ENCODE data around the gene SLC25A12.

SLC25A12 gene

DNA sequence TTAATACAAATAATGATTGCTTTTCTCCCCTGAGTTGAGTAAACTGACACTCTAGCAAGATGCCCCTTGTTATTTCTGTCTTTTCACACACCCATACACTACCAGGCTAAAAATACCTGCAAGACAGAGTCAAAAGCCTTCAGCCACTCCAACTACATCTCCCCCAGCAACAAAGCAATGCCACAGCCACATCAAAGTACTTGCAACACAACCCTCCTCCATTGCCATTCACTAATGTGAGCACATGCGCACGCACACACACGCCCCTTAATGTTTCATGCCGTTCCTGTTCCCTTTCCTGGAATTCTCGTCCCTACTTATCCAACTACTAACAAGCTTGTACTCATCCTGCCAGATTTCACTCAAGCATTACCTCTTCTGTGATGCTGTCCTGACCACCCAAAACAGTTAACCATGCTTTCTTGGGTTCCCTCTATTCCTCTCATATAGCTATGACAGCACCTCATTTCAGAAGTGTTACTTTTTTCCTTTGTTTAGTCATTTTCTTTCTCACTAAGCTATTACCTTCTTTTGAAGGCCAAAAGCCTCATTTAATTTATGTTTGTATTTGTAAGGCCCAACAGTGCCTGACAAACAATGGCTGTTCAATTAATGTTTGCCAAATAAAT lies 29.6 kb downstream of the SLC25A12 start:
- H3K4me1 Mint-ChIP-seq: peaks cover 10% of the 10 kb centered on the region
- no peaks in the 10 kb centered on the region for H3K9me3 Mint-ChIP-seq
- H3K4me3 Mint-ChIP-seq: no peak overlapping the region
- DNase-seq (ENCODE audit: low spot score in 2 of 2): no peak
- no peak for ATAC-seq (ENCODE audit: low read depth)
- H3K27ac Mint-ChIP-seq: no peak overlapping the region
- peaks cover 10% of the 10 kb centered on the region for H3K36me3 Mint-ChIP-seq
- no peaks in the 10 kb centered on the region for H3K27me3 Mint-ChIP-seq

DNA sequence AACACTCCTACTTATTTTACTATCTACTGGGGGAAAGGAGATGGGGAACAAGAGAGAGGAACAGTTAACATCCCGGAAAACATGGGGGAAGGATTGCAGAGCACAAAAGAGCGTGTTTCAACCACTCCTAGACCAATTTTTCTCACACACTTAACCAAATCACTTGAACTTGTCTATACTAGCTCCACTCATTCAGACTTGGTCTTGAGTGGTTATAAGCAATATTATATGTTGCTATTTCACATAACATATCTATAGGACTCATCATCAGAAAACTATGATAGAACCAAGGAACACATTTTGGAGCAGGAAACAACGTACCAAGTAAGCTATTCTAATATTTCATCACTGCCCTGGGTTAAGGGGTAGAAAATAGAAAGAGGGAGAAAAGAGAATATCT lies 31.5 kb downstream of the SLC25A12 start:
- Mint-ChIP-seq H3K27ac (no peak overlapping the region), H3K36me3 (peaks cover 10% of the 10 kb centered on the region), H3K9me3 (no peaks in the 10 kb centered on the region), H3K27me3 (no peaks in the 10 kb centered on the region), H3K4me1 (peaks cover 9% of the 10 kb centered on the region), H3K4me3 (no peak overlapping the region)
- ATAC-seq (ENCODE audit: low read depth) (no peak), DNase-seq (ENCODE audit: low spot score in 2 of 2) (no peak)

DNA sequence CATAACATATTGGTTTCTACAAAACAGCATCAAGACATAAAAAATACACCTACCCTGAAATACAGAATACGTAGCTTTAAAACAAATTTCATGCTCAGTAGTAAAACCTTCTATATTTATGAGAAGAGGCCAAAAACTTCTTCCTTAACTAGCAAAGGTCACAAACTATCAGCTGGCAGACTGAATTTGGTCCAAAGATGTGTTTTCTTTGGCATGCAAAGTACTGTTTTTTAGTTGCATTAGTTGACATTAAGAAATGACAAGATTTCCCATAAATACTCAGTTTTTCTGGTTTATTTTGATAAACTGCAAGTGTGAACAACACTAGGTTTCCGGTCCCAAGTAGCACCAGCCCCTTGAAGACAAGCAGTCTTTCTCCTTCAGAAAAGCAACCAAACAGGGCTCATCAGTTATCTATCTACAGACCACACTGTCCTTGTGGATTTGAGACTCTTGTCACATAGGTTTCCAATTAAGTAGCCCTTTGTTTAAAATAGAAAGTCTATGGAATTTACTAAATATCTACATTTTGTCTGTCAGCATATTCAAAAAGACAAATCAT lies 35.6 kb downstream of the SLC25A12 start:
- DNase-seq (ENCODE audit: low spot score in 2 of 2) (no peak), ATAC-seq (ENCODE audit: low read depth) (no peak)
- Mint-ChIP-seq H3K4me1 (peaks cover 6% of the 10 kb centered on the region), H3K27ac (no peak overlapping the region), H3K27me3 (no peaks in the 10 kb centered on the region), H3K36me3 (peaks cover 16% of the 10 kb centered on the region), H3K4me3 (no peak overlapping the region), H3K9me3 (no peaks in the 10 kb centered on the region)

DNA sequence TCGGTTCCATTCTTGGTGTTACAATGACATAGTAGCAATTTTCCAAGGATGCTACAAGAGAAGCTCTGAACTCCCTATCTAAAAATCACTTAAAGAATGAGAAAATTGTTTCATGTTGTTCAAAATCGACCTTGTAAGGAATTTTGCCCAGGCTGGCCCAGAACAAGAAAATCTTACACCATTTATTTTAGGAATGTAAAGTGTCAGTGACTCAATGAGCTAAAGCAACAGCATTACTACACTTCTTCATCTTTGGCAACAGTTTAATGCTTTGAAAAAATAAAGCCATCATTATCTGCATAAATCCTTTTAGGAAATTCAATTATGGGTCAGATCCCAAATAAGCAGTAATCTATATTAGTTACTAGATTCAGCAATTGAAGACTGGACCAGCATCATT lies 38.6 kb downstream of the SLC25A12 start:
- ATAC-seq (ENCODE audit: low read depth) (no peak), DNase-seq (ENCODE audit: low spot score in 2 of 2) (no peak)
- Mint-ChIP-seq H3K4me3 (no peak overlapping the region), H3K4me1 (peaks cover 3% of the 10 kb centered on the region), H3K36me3 (peaks cover 18% of the 10 kb centered on the region), H3K9me3 (no peaks in the 10 kb centered on the region), H3K27me3 (no peaks in the 10 kb centered on the region), H3K27ac (no peak overlapping the region)

DNA sequence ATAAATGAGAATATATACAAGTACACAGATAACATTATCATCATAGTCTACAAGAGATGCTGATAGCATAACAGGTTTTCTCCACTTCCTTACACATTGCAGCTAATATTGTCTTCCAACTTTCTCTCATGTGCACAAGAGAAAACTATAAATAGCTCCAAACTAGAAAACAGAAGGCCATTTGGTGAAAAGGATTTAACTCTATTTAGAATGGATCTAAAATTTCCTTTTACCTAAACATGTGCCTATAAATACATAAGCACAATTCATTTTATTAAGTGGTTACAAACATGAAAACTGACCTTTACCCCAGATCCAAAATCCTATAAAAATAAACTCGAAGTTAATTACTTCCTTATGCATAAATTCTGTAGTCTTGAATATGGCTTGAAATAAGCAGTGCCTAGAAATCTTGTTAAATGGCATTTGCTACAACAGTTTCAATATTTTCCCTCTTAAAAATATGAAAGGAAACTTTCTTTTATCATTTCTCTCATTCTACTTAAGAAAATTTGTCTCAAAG lies 41.6 kb downstream of the SLC25A12 start:
- H3K4me3 Mint-ChIP-seq: no peak overlapping the region
- no peaks in the 10 kb centered on the region for H3K9me3 Mint-ChIP-seq
- DNase-seq (ENCODE audit: low spot score in 2 of 2) (no peak), ATAC-seq (ENCODE audit: low read depth) (no peak)
- H3K4me1 Mint-ChIP-seq: no peaks in the 10 kb centered on the region
- no peak overlapping the region for H3K27ac Mint-ChIP-seq
- H3K27me3 Mint-ChIP-seq: no peaks in the 10 kb centered on the region
- H3K36me3 Mint-ChIP-seq: peaks cover 17% of the 10 kb centered on the region

DNA sequence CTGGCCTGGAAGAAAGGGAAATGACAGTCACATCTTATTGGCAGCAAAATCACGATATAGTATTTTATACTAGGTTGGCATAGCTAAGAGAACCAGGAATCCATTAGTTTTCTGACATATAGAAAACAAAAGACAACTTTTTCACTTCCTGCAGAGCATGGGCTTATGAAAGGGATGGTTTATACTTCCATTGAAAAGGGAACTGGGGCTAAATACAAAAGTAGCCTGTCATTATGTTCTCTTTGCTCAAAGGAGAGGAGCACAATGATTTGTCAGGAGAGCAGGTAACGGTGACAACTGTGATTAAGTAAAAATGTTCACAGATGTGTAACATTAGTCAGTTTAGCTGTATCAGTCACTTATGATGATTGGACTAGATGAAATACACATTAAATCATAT lies 46.4 kb downstream of the SLC25A12 start:
- DNase-seq (ENCODE audit: low spot score in 2 of 2) (no peak), ATAC-seq (ENCODE audit: low read depth) (no peak)
- Mint-ChIP-seq H3K4me3 (no peak overlapping the region), H3K9me3 (no peaks in the 10 kb centered on the region), H3K36me3 (peaks cover 9% of the 10 kb centered on the region), H3K4me1 (no peaks in the 10 kb centered on the region), H3K27me3 (no peaks in the 10 kb centered on the region), H3K27ac (peak overlapping the region; percentile 38)

DNA sequence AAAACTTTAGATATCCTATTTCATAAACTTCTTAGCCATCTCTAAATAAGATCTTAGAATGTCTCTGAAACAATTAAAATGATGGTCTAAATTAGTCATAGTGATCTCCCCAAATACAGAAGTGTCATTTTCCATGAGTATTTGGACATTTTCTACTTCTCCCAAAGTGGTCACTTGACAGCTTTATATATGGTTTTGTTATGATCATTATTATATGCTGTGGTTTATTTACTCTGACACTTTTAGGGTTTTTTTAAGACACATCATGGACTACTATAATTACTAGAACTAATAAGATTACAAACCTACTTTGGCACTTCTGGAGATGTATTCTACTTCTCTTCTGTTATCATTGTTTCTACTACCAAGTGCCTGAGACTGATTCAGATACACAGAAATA lies 47.1 kb downstream of the SLC25A12 start:
- ATAC-seq (ENCODE audit: low read depth) (no peak), DNase-seq (ENCODE audit: low spot score in 2 of 2) (no peak)
- Mint-ChIP-seq H3K27ac (no peak overlapping the region), H3K27me3 (no peaks in the 10 kb centered on the region), H3K9me3 (no peaks in the 10 kb centered on the region), H3K4me3 (no peak overlapping the region), H3K4me1 (no peaks in the 10 kb centered on the region), H3K36me3 (peaks cover 10% of the 10 kb centered on the region)

DNA sequence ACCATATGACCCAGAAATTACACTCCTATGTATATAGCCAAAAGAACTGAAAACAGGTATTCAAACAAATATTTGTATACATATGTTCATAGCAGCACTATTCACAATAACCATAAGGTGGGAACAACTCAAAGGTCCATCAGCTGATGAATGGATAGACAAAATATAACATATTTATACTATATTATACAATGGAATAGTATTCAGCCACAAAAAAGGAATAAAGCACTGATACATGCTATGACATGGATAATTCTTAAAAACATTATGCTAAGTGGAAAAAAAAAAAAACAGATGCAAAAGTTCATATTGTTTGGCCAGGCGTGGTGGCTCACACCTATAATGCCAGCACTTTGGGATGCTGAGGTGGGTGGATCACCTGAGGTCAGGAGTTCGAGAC lies 52.0 kb downstream of the SLC25A12 start:
- no peak for ATAC-seq (ENCODE audit: low read depth)
- H3K27ac Mint-ChIP-seq: no peak overlapping the region

DNA sequence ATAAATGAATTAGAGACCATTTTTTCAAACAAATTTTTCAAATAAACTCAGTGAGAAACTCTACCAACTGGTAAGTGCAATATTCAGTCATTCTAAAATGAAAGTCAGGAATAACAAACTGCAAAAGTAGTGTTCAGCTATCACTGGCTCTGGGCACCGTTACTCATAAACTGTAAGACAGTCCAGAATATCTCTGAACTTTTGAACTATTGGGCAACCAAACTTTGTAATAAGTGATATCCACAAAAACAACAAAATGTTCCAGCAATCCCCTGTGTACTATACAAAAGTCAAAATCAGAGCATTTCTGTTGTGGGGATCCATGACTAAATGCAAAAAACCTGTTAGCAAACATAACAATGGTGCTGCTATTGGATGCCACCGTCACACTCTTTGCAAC lies 56.3 kb downstream of the SLC25A12 start:
- H3K4me1 Mint-ChIP-seq: no peaks in the 10 kb centered on the region
- no peak overlapping the region for H3K27ac Mint-ChIP-seq
- peaks cover 3% of the 10 kb centered on the region for H3K9me3 Mint-ChIP-seq
- no peak overlapping the region for H3K4me3 Mint-ChIP-seq
- ATAC-seq (ENCODE audit: low read depth): no peak
- DNase-seq (ENCODE audit: low spot score in 2 of 2): no peak
- peaks cover 52% of the 10 kb centered on the region for H3K36me3 Mint-ChIP-seq
- no peaks in the 10 kb centered on the region for H3K27me3 Mint-ChIP-seq

More for the DNA sequence above, 52.0 kb downstream of the SLC25A12 start:
- no peaks in the 10 kb centered on the region for H3K4me1 Mint-ChIP-seq
- no peaks in the 10 kb centered on the region for H3K9me3 Mint-ChIP-seq
- H3K36me3 Mint-ChIP-seq: peaks cover 25% of the 10 kb centered on the region
- no peak overlapping the region for H3K4me3 Mint-ChIP-seq
- DNase-seq (ENCODE audit: low spot score in 2 of 2): no peak
- no peaks in the 10 kb centered on the region for H3K27me3 Mint-ChIP-seq

DNA sequence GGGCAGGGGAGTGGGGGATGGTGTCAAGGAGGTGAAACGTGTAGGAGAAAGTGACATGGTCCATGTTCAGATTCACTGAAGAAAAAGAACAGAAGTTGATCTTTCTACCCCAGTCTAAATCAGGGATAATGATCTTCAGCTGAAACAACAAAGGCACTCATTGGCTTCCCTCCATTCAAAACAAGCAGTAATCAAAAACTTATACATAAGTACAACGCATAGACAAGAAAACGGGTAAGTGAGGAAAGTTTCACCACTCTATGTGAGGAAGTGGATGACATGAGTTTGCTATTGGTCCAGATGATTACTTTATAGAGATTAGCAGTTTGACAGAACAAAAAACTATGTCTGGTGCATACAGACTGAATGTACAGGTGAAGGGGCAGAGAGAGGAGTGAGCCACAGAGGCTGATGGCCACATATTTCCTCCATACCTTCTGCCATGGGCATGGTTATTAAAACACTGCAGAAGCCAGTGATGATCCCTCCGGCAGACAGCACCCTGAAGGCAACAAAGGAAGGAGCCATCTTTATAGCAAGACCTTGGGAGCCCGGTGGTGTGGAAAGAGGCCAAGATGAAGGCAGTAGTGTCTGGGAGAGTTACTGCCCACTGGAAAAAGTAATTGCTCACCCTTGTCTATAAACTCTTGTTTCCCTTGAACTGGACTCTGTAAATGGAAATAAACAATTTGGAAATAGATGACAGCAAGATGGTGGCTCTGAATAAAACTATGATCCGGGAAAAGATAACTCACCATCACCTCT lies 57.7 kb downstream of the SLC25A12 start:
- ATAC-seq (ENCODE audit: low read depth) (no peak), DNase-seq (ENCODE audit: low spot score in 2 of 2) (no peak)
- H3K36me3 Mint-ChIP-seq: peaks cover 60% of the 10 kb centered on the region
- H3K9me3 Mint-ChIP-seq: peaks cover 7% of the 10 kb centered on the region
- H3K27me3 Mint-ChIP-seq: no peaks in the 10 kb centered on the region
- H3K4me1 Mint-ChIP-seq: no peaks in the 10 kb centered on the region
- no peak overlapping the region for H3K27ac Mint-ChIP-seq
- H3K4me3 Mint-ChIP-seq: no peak overlapping the region

DNA sequence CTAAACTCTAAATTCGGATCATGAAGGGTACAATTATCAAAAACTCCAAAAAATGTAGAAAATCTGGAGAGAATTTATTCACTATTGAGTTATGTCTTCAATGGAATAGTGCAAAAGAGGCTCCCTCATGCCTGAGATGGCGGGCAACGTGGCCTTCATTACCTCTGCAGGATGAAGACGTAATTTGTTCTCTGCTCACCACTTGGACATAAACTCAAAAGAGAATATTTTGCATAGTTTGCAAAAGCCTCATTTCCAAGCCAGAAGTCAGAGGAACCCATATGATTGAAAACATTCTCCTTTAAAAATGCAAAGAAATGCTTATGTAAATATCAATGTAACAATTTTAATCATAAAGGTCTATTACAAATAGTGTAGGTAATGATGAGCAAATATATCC lies 58.7 kb downstream of the SLC25A12 start:
- ATAC-seq (ENCODE audit: low read depth): no peak
- Mint-ChIP-seq H3K4me1 (no peaks in the 10 kb centered on the region), H3K27ac (no peak overlapping the region), H3K36me3 (peaks cover 59% of the 10 kb centered on the region), H3K27me3 (no peaks in the 10 kb centered on the region), H3K9me3 (peaks cover 7% of the 10 kb centered on the region), H3K4me3 (no peak overlapping the region)
- no peak for DNase-seq (ENCODE audit: low spot score in 2 of 2)

DNA sequence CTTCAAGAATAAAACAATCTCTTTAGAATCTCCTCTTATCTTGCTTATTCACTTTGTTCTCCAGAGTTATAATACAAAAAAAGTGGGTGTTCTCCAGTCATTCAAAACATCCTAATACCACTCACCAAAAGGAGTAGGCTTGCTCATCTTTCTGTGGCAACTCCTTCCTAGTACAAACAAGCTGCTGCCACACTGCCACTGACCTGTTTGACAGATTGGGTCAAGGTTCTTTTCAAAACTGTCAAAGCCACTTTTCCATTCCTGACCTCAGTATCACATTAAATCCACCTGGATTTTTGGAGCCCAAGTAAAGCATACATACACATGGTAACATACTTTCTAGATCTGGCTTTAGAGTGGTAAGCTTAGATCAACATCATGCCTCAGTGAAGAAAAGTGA lies 59.8 kb downstream of the SLC25A12 start:
- Mint-ChIP-seq H3K27me3 (no peaks in the 10 kb centered on the region), H3K27ac (no peak overlapping the region), H3K9me3 (peaks cover 7% of the 10 kb centered on the region), H3K36me3 (peaks cover 59% of the 10 kb centered on the region), H3K4me1 (no peaks in the 10 kb centered on the region), H3K4me3 (no peak overlapping the region)
- no peak for ATAC-seq (ENCODE audit: low read depth)
- no peak for DNase-seq (ENCODE audit: low spot score in 2 of 2)

DNA sequence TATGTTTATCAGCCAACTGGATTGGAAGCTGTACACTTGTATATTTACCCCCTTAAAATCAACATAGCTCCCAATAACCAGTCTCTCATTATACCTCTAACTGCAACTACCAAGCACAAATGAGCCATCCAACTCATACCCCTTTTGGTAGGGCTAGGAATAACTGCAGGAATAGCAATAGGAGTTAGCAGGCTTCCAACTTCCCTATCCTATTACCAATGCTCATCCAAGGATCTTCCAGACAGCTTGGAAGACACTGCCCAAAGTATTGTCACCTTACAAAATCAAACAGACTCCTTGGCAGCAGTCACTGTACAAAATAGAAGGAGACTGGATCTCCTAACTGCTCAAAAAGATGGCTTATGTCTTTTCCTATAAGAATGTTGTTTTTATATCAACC lies 61.6 kb downstream of the SLC25A12 start:
- DNase-seq (ENCODE audit: low spot score in 2 of 2): no peak
- no peak overlapping the region for H3K27ac Mint-ChIP-seq
- no peak for ATAC-seq (ENCODE audit: low read depth)
- no peak overlapping the region for H3K4me3 Mint-ChIP-seq
- H3K27me3 Mint-ChIP-seq: no peaks in the 10 kb centered on the region
- H3K9me3 Mint-ChIP-seq: peaks cover 7% of the 10 kb centered on the region
- H3K36me3 Mint-ChIP-seq: peaks cover 61% of the 10 kb centered on the region
- no peaks in the 10 kb centered on the region for H3K4me1 Mint-ChIP-seq

DNA sequence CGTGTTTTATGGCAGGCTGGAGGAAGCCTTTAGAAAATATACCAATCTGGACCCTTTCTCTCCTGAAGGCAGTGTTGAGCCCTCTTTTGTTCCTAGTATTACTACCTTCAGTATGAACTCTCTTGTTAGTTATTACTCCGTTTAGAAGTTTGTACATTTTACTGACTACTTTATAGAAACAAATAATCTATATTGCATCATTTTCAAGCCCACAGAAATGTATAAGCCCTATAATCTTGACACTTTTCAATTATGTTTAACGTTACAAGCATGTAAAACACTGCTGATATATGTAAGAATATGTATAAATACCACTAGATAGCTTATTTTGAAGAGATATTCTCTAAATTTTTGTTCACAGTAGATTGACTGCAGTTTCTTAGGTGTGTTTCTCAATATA lies 64.0 kb downstream of the SLC25A12 start:
- Mint-ChIP-seq H3K9me3 (peaks cover 7% of the 10 kb centered on the region), H3K36me3 (peaks cover 51% of the 10 kb centered on the region), H3K27ac (no peak overlapping the region), H3K4me1 (peaks cover 2% of the 10 kb centered on the region), H3K27me3 (no peaks in the 10 kb centered on the region), H3K4me3 (no peak overlapping the region)
- DNase-seq (ENCODE audit: low spot score in 2 of 2) (no peak), ATAC-seq (ENCODE audit: low read depth) (no peak)
